ENCODE results near the gene JKAMP. TPM values are rescaled to one million over a fixed set of nuclear protein-coding genes. Genes with fewer than 3 reads are reported as not detected.

Gene JKAMP
- total and polyA plus RNA-seq, 2 donors (not counting 3 experiments of a cell fraction or from before 2014, with no cell fraction given), result 30.8 to 160 TPM

DNA sequence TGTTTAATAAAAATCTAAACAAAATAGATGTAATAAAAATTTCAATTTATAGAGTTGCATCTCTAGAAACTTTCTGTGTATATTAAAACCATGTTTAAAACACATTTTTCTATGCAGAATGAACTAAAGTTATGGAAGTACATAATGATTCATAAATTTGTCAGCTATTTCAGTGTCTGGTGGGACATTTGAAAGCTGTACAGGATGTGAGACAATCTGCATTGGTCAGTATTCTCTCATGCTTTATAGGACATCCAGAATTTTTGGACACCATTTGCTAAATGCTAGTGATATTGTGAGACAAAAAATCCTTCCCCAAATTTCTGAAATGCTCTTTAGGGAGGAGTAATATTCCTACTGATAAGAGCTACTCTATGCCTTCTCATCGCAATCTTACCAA lies 32.5 kb upstream of the JKAMP start:
- TF ChIP-seq FOS (IDR thresholded peaks at IDR 0.05; ENCODE audit: borderline replicate concordance, insufficient read depth, low read length), result no peak
- TF ChIP-seq POLR2AphosphoS5 (IDR thresholded peaks at IDR 0.05; ENCODE audit: insufficient read depth, low read depth, low read length), result no peak
- TF ChIP-seq JUN (IDR thresholded peaks at IDR 0.05; ENCODE audit: borderline replicate concordance, insufficient read depth, insufficient read length, low read depth), result no peak
- no peak for TF ChIP-seq MYC (IDR thresholded peaks at IDR 0.05; ENCODE audit: low read depth, low read length)
- no peak for TF ChIP-seq EZH2 (IDR thresholded peaks at IDR 0.05; ENCODE audit: borderline replicate concordance, low read depth, low read length, severe bottlenecking)
- no peak for TF ChIP-seq POLR2A (IDR thresholded peaks at IDR 0.05; ENCODE audit: low read depth, low read length)
- no peak for TF ChIP-seq MAX (IDR thresholded peaks at IDR 0.05; ENCODE audit: insufficient read depth, insufficient read length)
- TF ChIP-seq, protein P1, sequence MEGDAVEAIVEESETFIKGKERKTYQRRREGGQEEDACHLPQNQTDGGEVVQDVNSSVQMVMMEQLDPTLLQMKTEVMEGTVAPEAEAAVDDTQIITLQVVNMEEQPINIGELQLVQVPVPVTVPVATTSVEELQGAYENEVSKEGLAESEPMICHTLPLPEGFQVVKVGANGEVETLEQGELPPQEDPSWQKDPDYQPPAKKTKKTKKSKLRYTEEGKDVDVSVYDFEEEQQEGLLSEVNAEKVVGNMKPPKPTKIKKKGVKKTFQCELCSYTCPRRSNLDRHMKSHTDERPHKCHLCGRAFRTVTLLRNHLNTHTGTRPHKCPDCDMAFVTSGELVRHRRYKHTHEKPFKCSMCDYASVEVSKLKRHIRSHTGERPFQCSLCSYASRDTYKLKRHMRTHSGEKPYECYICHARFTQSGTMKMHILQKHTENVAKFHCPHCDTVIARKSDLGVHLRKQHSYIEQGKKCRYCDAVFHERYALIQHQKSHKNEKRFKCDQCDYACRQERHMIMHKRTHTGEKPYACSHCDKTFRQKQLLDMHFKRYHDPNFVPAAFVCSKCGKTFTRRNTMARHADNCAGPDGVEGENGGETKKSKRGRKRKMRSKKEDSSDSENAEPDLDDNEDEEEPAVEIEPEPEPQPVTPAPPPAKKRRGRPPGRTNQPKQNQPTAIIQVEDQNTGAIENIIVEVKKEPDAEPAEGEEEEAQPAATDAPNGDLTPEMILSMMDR (IDR thresholded peaks at IDR 0.05; ENCODE audit: extremely low read depth in 1 of 2, insufficient read depth in 1 of 2, low read depth in 1 of 2, low read length in 2 of 2), result no peak
- no peak for TF ChIP-seq GATA2 (IDR thresholded peaks at IDR 0.05; ENCODE audit: insufficient read depth, insufficient read length, low read depth, low read length)
- Histone ChIP-seq H3K9me1 (replicated peaks; ENCODE audit: control insufficient read depth, extremely low read depth, insufficient read depth, low read length) (no peaks in the 10 kb centered on the region), H3K9me3 (replicated peaks; ENCODE audit: control insufficient read depth, insufficient read depth, low read length) (no peaks in the 10 kb centered on the region), H3K4me3 (replicated peaks in 1 of 3; ENCODE audit: insufficient read depth in 1 of 3, low read depth in 1 of 3, low read length in 3 of 3) (no peak overlapping the region), H4K20me1 (replicated peaks; ENCODE audit: control insufficient read depth, extremely low read depth, insufficient read depth, low read length) (no peaks in the 10 kb centered on the region), H3K36me3 (ENCODE audit: control insufficient read depth in 2 of 2, extremely low read depth in 1 of 2, insufficient read depth in 2 of 2, low read length in 2 of 2) (no peaks in the 10 kb centered on the region), H3K27me3 (ENCODE audit: control insufficient read depth in 2 of 2, insufficient read depth in 2 of 2, low read length in 2 of 2) (no peaks in the 10 kb centered on the region), H3K27ac (ENCODE audit: insufficient read depth, low read depth, low read length) (no peak overlapping the region), H3K79me2 (ENCODE audit: control insufficient read depth, insufficient read depth, low read length) (no peaks in the 10 kb centered on the region), H3K4me1 (ENCODE audit: control insufficient read depth, extremely low read depth, insufficient read depth, low read length) (peaks cover 4% of the 10 kb centered on the region), H3K9ac (replicated peaks; ENCODE audit: extremely low read depth, insufficient read depth, low read length) (no peak overlapping the region), H2AFZ (ENCODE audit: low read depth, low read length) (no peak overlapping the region), H3K4me2 (ENCODE audit: insufficient read depth, low read length) (no peak overlapping the region)
- no TSS peak for BruUV-seq (replicated peaks)
- FAIRE-seq (no peak), DNase-seq (ENCODE audit: low read depth, low spot score) (no peak)
- CTCF ChIA-PET, result interaction anchor here (1.1 to 1.5 kb wide), 4 partner anchors 23 to 446 kb away, joined by 3 read pairs; partner anchors contain the start of gene L3HYPDH
- POLR2A ChIA-PET, result no interaction called here
- intact Hi-C loops (cut with micrococcal nuclease) (no loop called here), dilution Hi-C loops (cut with MboI; ENCODE audit: extremely low pct_ligation_motif_present, low sequenced_read_pairs) (no loop called here)

Data from endothelial cell of umbilical vein (primary cell).